Measurements from ENCODE around the gene PIAS1. TPM values are rescaled to one million over a fixed set of nuclear protein-coding genes. Genes with fewer than 3 reads are reported as not detected.

PIAS1 gene
- total and polyA plus RNA-seq, 9 of the 15 experiments (the other 6 are each of a cell fraction or from before 2014, with no cell fraction given) = 18.0 to 59.1 (median 28.5) TPM

DNA sequence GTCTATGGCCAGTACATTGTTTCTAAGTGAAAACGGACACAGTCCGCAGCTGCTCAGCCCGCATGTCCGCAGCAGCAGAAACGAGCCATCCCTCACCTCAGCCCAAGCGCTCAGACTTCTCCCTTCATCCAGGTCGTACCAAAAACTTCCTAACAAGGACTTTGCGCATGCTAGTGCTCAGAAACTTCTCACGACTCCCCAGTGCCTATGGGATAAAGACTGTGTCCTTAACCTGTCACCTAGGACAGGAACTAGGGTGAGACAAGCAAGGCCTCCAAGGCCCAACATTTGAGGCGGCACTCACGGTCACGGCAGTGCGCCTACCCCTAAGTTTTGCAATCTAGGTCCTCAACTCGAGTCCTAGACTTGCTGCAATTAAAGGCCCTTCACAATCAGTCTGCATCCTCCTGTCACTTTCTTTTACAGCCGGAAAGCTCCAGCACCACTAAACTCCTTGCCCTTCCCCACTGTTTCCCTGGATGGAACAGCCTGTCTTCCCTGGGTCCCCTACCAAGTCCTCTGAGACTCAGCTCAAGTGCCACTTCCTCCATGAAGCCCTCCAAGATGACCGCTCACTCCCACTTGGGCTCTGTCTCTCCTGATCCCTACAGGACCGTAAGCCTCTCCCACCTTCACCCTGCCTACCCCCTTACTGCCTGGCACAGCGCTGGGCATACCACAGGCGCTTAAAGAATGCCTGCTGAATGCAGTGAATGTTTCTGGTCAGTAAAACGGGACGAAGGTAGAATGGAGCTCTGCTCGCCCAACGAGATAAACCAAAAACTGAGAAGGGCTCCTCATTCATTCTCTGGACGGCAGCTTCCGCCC lies 174.2 kb downstream of the PIAS1 start (continued):
- no peak; the same call in 1 of the 2 replicates for TF ChIP-seq ETV1 (tag; conservative IDR thresholded peaks at IDR 0.05; ENCODE audit: low read depth)
- no peak for TF ChIP-seq ZNF507 (tag; conservative IDR thresholded peaks at IDR 0.05)
- TF ChIP-seq, protein P1, sequence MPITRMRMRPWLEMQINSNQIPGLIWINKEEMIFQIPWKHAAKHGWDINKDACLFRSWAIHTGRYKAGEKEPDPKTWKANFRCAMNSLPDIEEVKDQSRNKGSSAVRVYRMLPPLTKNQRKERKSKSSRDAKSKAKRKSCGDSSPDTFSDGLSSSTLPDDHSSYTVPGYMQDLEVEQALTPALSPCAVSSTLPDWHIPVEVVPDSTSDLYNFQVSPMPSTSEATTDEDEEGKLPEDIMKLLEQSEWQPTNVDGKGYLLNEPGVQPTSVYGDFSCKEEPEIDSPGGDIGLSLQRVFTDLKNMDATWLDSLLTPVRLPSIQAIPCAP (CRISPR knock-in tag; IDR thresholded peaks at IDR 0.05; ENCODE audit: borderline replicate concordance) = no peak
- peak; percentile 85 for TF ChIP-seq HDGF (IDR thresholded peaks at IDR 0.05)
- TF ChIP-seq NRF1 (conservative IDR thresholded peaks at IDR 0.05 in 1 of 2, IDR thresholded peaks at IDR 0.05 in 1 of 2) = peak; percentile 49 to 61; a peak in 3 of 4 replicates
- TF ChIP-seq TOE1 (IDR thresholded peaks at IDR 0.05; ENCODE audit: borderline replicate concordance) = peak; percentile 28; the same call in 1 of the 2 replicates
- no peak for TF ChIP-seq TOE1 (CRISPR knock-in tag; IDR thresholded peaks at IDR 0.05; ENCODE audit: borderline replicate concordance, low read depth)
- TF ChIP-seq CBX3 (IDR thresholded peaks at IDR 0.05; ENCODE audit: borderline replicate concordance in 1 of 2, low read length in 2 of 2) = 0 out of 3 replicates have a peak, but pooled peaks of 1 of the 2 experiments have one; percentile 3
- TF ChIP-seq POU5F1 (IDR thresholded peaks at IDR 0.05; ENCODE audit: borderline replicate concordance, low read depth, low read length, partially characterized antibody) = no peak
- TF ChIP-seq, protein P2, sequence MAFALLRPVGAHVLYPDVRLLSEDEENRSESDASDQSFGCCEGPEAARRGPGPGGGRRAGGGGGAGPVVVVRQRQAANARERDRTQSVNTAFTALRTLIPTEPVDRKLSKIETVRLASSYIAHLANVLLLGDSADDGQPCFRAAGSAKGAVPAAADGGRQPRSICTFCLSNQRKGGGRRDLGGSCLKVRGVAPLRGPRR (CRISPR knock-in tag; IDR thresholded peaks at IDR 0.05) = no peak
- TF ChIP-seq DMBX1 (CRISPR knock-in tag; IDR thresholded peaks at IDR 0.05; ENCODE audit: borderline replicate concordance) = no peak
- TF ChIP-seq ZNF431 (CRISPR knock-in tag; IDR thresholded peaks at IDR 0.05) = no peak
- TF ChIP-seq TEAD1 (CRISPR knock-in tag; IDR thresholded peaks at IDR 0.05) = no peak
- TF ChIP-seq, protein P3, sequence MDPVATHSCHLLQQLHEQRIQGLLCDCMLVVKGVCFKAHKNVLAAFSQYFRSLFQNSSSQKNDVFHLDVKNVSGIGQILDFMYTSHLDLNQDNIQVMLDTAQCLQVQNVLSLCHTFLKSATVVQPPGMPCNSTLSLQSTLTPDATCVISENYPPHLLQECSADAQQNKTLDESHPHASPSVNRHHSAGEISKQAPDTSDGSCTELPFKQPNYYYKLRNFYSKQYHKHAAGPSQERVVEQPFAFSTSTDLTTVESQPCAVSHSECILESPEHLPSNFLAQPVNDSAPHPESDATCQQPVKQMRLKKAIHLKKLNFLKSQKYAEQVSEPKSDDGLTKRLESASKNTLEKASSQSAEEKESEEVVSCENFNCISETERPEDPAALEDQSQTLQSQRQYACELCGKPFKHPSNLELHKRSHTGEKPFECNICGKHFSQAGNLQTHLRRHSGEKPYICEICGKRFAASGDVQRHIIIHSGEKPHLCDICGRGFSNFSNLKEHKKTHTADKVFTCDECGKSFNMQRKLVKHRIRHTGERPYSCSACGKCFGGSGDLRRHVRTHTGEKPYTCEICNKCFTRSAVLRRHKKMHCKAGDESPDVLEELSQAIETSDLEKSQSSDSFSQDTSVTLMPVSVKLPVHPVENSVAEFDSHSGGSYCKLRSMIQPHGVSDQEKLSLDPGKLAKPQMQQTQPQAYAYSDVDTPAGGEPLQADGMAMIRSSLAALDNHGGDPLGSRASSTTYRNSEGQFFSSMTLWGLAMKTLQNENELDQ (CRISPR knock-in tag; IDR thresholded peaks at IDR 0.05; ENCODE audit: borderline replicate concordance) = no peak
- TF ChIP-seq, protein P4, sequence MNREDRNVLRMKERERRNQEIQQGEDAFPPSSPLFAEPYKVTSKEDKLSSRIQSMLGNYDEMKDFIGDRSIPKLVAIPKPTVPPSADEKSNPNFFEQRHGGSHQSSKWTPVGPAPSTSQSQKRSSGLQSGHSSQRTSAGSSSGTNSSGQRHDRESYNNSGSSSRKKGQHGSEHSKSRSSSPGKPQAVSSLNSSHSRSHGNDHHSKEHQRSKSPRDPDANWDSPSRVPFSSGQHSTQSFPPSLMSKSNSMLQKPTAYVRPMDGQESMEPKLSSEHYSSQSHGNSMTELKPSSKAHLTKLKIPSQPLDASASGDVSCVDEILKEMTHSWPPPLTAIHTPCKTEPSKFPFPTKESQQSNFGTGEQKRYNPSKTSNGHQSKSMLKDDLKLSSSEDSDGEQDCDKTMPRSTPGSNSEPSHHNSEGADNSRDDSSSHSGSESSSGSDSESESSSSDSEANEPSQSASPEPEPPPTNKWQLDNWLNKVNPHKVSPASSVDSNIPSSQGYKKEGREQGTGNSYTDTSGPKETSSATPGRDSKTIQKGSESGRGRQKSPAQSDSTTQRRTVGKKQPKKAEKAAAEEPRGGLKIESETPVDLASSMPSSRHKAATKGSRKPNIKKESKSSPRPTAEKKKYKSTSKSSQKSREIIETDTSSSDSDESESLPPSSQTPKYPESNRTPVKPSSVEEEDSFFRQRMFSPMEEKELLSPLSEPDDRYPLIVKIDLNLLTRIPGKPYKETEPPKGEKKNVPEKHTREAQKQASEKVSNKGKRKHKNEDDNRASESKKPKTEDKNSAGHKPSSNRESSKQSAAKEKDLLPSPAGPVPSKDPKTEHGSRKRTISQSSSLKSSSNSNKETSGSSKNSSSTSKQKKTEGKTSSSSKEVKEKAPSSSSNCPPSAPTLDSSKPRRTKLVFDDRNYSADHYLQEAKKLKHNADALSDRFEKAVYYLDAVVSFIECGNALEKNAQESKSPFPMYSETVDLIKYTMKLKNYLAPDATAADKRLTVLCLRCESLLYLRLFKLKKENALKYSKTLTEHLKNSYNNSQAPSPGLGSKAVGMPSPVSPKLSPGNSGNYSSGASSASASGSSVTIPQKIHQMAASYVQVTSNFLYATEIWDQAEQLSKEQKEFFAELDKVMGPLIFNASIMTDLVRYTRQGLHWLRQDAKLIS (CRISPR knock-in tag; IDR thresholded peaks at IDR 0.05) = 0 out of 2 replicates have a peak, but pooled peaks have one; percentile 30
- 0 out of 2 replicates have a peak, but pooled peaks have one; percentile 44 for TF ChIP-seq NBN (IDR thresholded peaks at IDR 0.05; ENCODE audit: low read depth)
- 0 out of 2 replicates have a peak, but pooled peaks have one; percentile 16 for TF ChIP-seq MECOM (CRISPR knock-in tag; IDR thresholded peaks at IDR 0.05)
- no peak for TF ChIP-seq MTA2 (IDR thresholded peaks at IDR 0.05; ENCODE audit: low read depth)

Measured in K562 (cell line).